Neural cell (in vitro differentiated cells): ENCODE results near the gene SPOCD1. TPM values are rescaled to one million over a fixed set of nuclear protein-coding genes. Genes with fewer than 3 reads are reported as not detected.

ENCODE experiments used
- H2AFZ ChIP-seq: fragments of 200-600, 300-800 bp; sonication (generic), shearing (Covaris generic); 2 replicates; pipeline ENCODE4 v1.6.0; 2014; ENCODE audit warnings: low read depth, mild to moderate bottlenecking, antibody characterized with exemption, low read length, moderate library complexity
- H3F3A ChIP-seq: fragments of 200-600 bp; shearing (Covaris generic); 2 replicates; pipeline ENCODE4 v1.6.1; 2016; ENCODE audit warnings: mild to moderate bottlenecking, moderate library complexity, mixed read lengths, antibody characterized with exemption, low read length; ENCODE audit not compliant: insufficient read depth, poor library complexity, severe bottlenecking
- H3K27ac ChIP-seq: fragments of 200-600, 300-800 bp; sonication (generic), shearing (Covaris generic); 2 replicates; pipeline ENCODE4 v1.5.1; 2014; ENCODE audit warnings: mild to moderate bottlenecking, low read length, moderate library complexity
- H3K27me3 ChIP-seq: fragments of 300-800, 200-600 bp; sonication (generic), shearing (Covaris generic); 2 replicates; pipeline ENCODE4 v1.6.0; 2014; ENCODE audit warnings: mild to moderate bottlenecking, low read depth, low read length, moderate library complexity; ENCODE audit not compliant: insufficient read depth
- H3K36me3 ChIP-seq: fragments of 300-800, 200-600 bp; sonication (generic), shearing (Covaris generic); 2 replicates; pipeline ENCODE4 v1.5.1; 2014; ENCODE audit warnings: mild to moderate bottlenecking, antibody characterized with exemption, low read length, moderate library complexity; ENCODE audit not compliant: insufficient read depth
- H3K4me2 ChIP-seq: fragments of 300-800, 200-600 bp; sonication (generic), shearing (Covaris generic); 2 replicates; pipeline ENCODE4 v1.6.0; 2014; ENCODE audit warnings: mild to moderate bottlenecking, low read length
- H3K4me3 ChIP-seq: fragments of 300-800, 200-600 bp; sonication (generic), shearing (Covaris generic); 2 replicates; pipeline ENCODE4 v1.5.1; 2014; ENCODE audit warnings: mild to moderate bottlenecking, low read length, moderate library complexity
- H3K79me2 ChIP-seq: fragments of 200-600 bp; shearing (Covaris generic); replicated peaks from 2 replicates; pipeline ENCODE4 v1.6.0; 2014; ENCODE audit warnings: mild to moderate bottlenecking, low read length, moderate library complexity; ENCODE audit not compliant: insufficient read depth
- H3K9ac ChIP-seq: fragments of 300-800, 200-600 bp; sonication (generic), shearing (Covaris generic); 2 replicates; pipeline ENCODE4 v1.6.1; 2016; ENCODE audit warnings: mild to moderate bottlenecking, low read length, mixed read lengths
- H3K9me2 ChIP-seq: fragments of 200-600 bp; shearing (Covaris generic); 2 replicates; pipeline ENCODE4 v1.6.1; 2016; ENCODE audit warnings: mild to moderate bottlenecking, low read length, mixed read lengths; ENCODE audit not compliant: insufficient read depth
- H3K9me3 ChIP-seq: fragments of 200-600, 300-800 bp; sonication (generic), shearing (Covaris generic); 2 replicates; pipeline ENCODE4 v1.6.1; 2016; ENCODE audit warnings: mild to moderate bottlenecking, mixed run types, low read length, moderate library complexity, mixed read lengths
- H4K20me1 ChIP-seq: fragments of 200-600 bp; shearing (Covaris generic); 2 replicates; pipeline ENCODE4 v1.6.1; 2016; ENCODE audit warnings: mild to moderate bottlenecking, mixed run types; ENCODE audit not compliant: insufficient read depth
- EP300 ChIP-seq: fragments of 450-650 bp; conservative IDR thresholded peaks from 2 replicates; pipeline ENCODE4 v1.6.1; 2014; ENCODE audit warnings: antibody characterized with exemption, mild to moderate bottlenecking, moderate library complexity; ENCODE audit not compliant: poor library complexity, severe bottlenecking
- EZH2 ChIP-seq: fragments of 200-600, 300-800 bp; shearing (Covaris generic), sonication (generic); IDR thresholded peaks from 2 replicates; pipeline ENCODE4 v1.6.1; 2014; ENCODE audit warnings: antibody characterized with exemption, low read length, borderline replicate concordance, mild to moderate bottlenecking; ENCODE audit not compliant: insufficient read depth, poor library complexity, severe bottlenecking
- MXI1 ChIP-seq: fragments of 450-650 bp; conservative IDR thresholded peaks from 2 replicates; pipeline ENCODE4 v1.6.1; 2014; ENCODE audit warnings: antibody characterized with exemption, mild to moderate bottlenecking; ENCODE audit not compliant: poor library complexity, severe bottlenecking
- POLR2AphosphoS5 ChIP-seq: IDR thresholded peaks from 2 replicates; pipeline ENCODE4 v1.6.1; 2012
- RAD21 ChIP-seq: fragments of 450-650 bp; conservative IDR thresholded peaks from 2 replicates; pipeline ENCODE4 v1.6.1; 2014; ENCODE audit warnings: antibody characterized with exemption, mild to moderate bottlenecking, moderate library complexity
- SMC3 ChIP-seq: fragments of 450-650 bp; conservative IDR thresholded peaks from 2 replicates; pipeline ENCODE4 v1.6.1; 2014; ENCODE audit warnings: antibody characterized with exemption, mild to moderate bottlenecking, moderate library complexity; ENCODE audit not compliant: poor library complexity
- TAF1 ChIP-seq: IDR thresholded peaks from 2 replicates; pipeline ENCODE4 v1.6.1; 2012; ENCODE audit warnings: low read depth
- polyA plus RNA-seq: library from polyadenylated mRNA; depleted of rRNA; stranded (reverse); fragments of >200 nt; gene quantifications from 2 replicates; pipeline ENCODE4 v1.2.3, GENCODE V29; 2014
- TF ChIP-seq, protein P1 (sequence below): fragments of 450-650 bp; IDR thresholded peaks from 2 replicates; pipeline ENCODE4 v1.5.1; 2014; ENCODE audit warnings: antibody characterized with exemption, mild to moderate bottlenecking, moderate library complexity; ENCODE audit not compliant: poor library complexity, severe bottlenecking
- TF ChIP-seq, protein P2 (sequence below): IDR thresholded peaks from 2 replicates; pipeline ENCODE4 v1.6.1; 2012; ENCODE audit warnings: borderline replicate concordance

SPOCD1 gene
- polyA plus RNA-seq, 1 donor from 2014 or later = not detected

GRCh38 chr1:31798433-31799195, 17.2 kb downstream of the SPOCD1 start:
- no peaks in the 10 kb centered on the region for H3K9me2 ChIP-seq
- no peak overlapping the region for H3K27ac ChIP-seq
- H3K36me3 ChIP-seq = no peaks in the 10 kb centered on the region
- H2AFZ ChIP-seq = no peak overlapping the region
- H3F3A ChIP-seq = no peaks in the 10 kb centered on the region
- no peaks in the 10 kb centered on the region for H3K27me3 ChIP-seq
- H3K79me2 ChIP-seq = no peaks in the 10 kb centered on the region
- no peak for TF ChIP-seq SMC3
- TF ChIP-seq, protein P1, sequence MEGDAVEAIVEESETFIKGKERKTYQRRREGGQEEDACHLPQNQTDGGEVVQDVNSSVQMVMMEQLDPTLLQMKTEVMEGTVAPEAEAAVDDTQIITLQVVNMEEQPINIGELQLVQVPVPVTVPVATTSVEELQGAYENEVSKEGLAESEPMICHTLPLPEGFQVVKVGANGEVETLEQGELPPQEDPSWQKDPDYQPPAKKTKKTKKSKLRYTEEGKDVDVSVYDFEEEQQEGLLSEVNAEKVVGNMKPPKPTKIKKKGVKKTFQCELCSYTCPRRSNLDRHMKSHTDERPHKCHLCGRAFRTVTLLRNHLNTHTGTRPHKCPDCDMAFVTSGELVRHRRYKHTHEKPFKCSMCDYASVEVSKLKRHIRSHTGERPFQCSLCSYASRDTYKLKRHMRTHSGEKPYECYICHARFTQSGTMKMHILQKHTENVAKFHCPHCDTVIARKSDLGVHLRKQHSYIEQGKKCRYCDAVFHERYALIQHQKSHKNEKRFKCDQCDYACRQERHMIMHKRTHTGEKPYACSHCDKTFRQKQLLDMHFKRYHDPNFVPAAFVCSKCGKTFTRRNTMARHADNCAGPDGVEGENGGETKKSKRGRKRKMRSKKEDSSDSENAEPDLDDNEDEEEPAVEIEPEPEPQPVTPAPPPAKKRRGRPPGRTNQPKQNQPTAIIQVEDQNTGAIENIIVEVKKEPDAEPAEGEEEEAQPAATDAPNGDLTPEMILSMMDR = no peak
- TF ChIP-seq MXI1 = no peak
- no peak for TF ChIP-seq EP300
- no peak for TF ChIP-seq POLR2AphosphoS5
- TF ChIP-seq EZH2 = no peak
- no peak for TF ChIP-seq TAF1
- TF ChIP-seq RAD21 = no peak
- TF ChIP-seq, protein P2, sequence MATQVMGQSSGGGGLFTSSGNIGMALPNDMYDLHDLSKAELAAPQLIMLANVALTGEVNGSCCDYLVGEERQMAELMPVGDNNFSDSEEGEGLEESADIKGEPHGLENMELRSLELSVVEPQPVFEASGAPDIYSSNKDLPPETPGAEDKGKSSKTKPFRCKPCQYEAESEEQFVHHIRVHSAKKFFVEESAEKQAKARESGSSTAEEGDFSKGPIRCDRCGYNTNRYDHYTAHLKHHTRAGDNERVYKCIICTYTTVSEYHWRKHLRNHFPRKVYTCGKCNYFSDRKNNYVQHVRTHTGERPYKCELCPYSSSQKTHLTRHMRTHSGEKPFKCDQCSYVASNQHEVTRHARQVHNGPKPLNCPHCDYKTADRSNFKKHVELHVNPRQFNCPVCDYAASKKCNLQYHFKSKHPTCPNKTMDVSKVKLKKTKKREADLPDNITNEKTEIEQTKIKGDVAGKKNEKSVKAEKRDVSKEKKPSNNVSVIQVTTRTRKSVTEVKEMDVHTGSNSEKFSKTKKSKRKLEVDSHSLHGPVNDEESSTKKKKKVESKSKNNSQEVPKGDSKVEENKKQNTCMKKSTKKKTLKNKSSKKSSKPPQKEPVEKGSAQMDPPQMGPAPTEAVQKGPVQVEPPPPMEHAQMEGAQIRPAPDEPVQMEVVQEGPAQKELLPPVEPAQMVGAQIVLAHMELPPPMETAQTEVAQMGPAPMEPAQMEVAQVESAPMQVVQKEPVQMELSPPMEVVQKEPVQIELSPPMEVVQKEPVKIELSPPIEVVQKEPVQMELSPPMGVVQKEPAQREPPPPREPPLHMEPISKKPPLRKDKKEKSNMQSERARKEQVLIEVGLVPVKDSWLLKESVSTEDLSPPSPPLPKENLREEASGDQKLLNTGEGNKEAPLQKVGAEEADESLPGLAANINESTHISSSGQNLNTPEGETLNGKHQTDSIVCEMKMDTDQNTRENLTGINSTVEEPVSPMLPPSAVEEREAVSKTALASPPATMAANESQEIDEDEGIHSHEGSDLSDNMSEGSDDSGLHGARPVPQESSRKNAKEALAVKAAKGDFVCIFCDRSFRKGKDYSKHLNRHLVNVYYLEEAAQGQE = no peak
- no peaks in the 10 kb centered on the region for H4K20me1 ChIP-seq
- H3K4me2 ChIP-seq = no peak overlapping the region
- no peaks in the 10 kb centered on the region for H3K9me3 ChIP-seq
- H3K4me3 ChIP-seq = no peak overlapping the region
- H3K9ac ChIP-seq = no peak overlapping the region

DNA sequence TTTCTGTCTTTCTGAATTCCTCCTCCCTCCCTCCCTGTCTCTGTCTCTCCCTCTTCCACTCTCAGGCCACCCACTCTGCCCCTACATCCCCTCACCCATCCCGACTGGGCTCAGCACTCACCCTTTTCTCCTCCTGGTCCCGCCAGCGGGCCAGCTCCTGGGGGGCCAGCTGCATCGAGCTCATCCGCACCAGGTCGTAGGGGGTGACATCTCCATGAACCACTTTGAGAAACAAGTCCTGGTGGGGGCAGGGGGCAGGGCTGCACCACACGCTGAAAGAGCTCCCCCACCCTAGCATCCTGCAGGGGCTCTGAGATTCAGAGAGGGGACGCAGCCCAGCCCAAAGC, 17.8 kb downstream of the SPOCD1 start:
- TF ChIP-seq, protein P2 = no peak
- TF ChIP-seq EZH2 (no peak), TAF1 (no peak), RAD21 (no peak), SMC3 (no peak), MXI1 (no peak), EP300 (no peak), POLR2AphosphoS5 (no peak)
- TF ChIP-seq, protein P1 = no peak
- Histone ChIP-seq H3K79me2 (no peaks in the 10 kb centered on the region), H4K20me1 (no peaks in the 10 kb centered on the region), H3K27me3 (no peaks in the 10 kb centered on the region), H3F3A (no peaks in the 10 kb centered on the region), H3K4me3 (no peak overlapping the region), H3K27ac (no peak overlapping the region), H3K36me3 (no peaks in the 10 kb centered on the region), H3K9me2 (no peaks in the 10 kb centered on the region), H3K9ac (no peak overlapping the region), H3K4me2 (no peak overlapping the region), H2AFZ (no peak overlapping the region), H3K9me3 (no peaks in the 10 kb centered on the region)
